WTC11 (cell line): ENCODE results near the gene FUZ.

Experiments
- ATF1 ChIP-seq: sonication (generic); formaldehyde crosslinking; IDR thresholded peaks from 2 replicates; pipeline ENCODE4 v1.8.1; 2023; ENCODE audit warnings: mild to moderate bottlenecking, moderate library complexity, missing genetic modification reagents
- CTCF ChIP-seq: fragments of 200-600 bp; IDR thresholded peaks from 2 replicates; pipeline ENCODE4 v1.8.0; 2022; ENCODE audit warnings: antibody characterized with exemption
- ETV6 ChIP-seq: sonication (generic); formaldehyde crosslinking; IDR thresholded peaks from 2 replicates; pipeline ENCODE4 v1.8.1; 2022; ENCODE audit warnings: mild to moderate bottlenecking, missing genetic modification reagents
- TP53 ChIP-seq: sonication (generic); formaldehyde crosslinking; IDR thresholded peaks from 2 replicates; pipeline ENCODE4 v1.8.1; 2023; ENCODE audit warnings: mild to moderate bottlenecking, missing genetic modification reagents

- no peak for TF ChIP-seq ATF1 (CRISPR knock-in tag)
- no peak for TF ChIP-seq ETV6 (CRISPR knock-in tag)
- TF ChIP-seq CTCF: no peak
- no peak for TF ChIP-seq TP53 (CRISPR knock-in tag)
Measured at GRCh38 chr19:49818649-49819370, 5.7 kb upstream of the FUZ start.
